ENCODE data around the gene MAP4K4.
A peak's percentile ranks its signal among the peaks of the same experiment; 100 is the strongest.

The MAP4K4 gene

GRCh38 chr2:101793277-101793969 lies 95.9 kb downstream of the MAP4K4 start:
- DNase-seq (ENCODE audit: low spot score) = peak; percentile 84

- no peak for DNase-seq (ENCODE audit: low spot score)
Observed at GRCh38 chr2:101794141-101794540, 96.6 kb downstream of the MAP4K4 start.

- no peak for DNase-seq (ENCODE audit: low spot score)
Observed at GRCh38 chr2:101795033-101795432, 97.5 kb downstream of the MAP4K4 start.

GRCh38 chr2:101796825-101797600 lies 99.5 kb downstream of the MAP4K4 start:
- DNase-seq (ENCODE audit: low spot score) = no peak

GRCh38 chr2:101801496-101801895 lies 104.0 kb downstream of the MAP4K4 start:
- no peak for DNase-seq (ENCODE audit: low spot score)

GRCh38 chr2:101802329-101802728 lies 104.8 kb downstream of the MAP4K4 start:
- DNase-seq (ENCODE audit: low spot score) = no peak

GRCh38 chr2:101803128-101803527 lies 105.6 kb downstream of the MAP4K4 start:
- DNase-seq (ENCODE audit: low spot score) = no peak

- no peak for DNase-seq (ENCODE audit: low spot score)
Observed at GRCh38 chr2:101803945-101804696, 106.6 kb downstream of the MAP4K4 start.

- DNase-seq (ENCODE audit: low spot score) = no peak
Observed at GRCh38 chr2:101805152-101806088, 107.9 kb downstream of the MAP4K4 start.

- no peak for DNase-seq (ENCODE audit: low spot score)
Observed at GRCh38 chr2:101806123-101806522, 108.6 kb downstream of the MAP4K4 start.

GRCh38 chr2:101806701-101807100 lies 109.2 kb downstream of the MAP4K4 start:
- DNase-seq (ENCODE audit: low spot score) = no peak

GRCh38 chr2:101807242-101807641 lies 109.7 kb downstream of the MAP4K4 start:
- DNase-seq (ENCODE audit: low spot score) = no peak

GRCh38 chr2:101808006-101808562 lies 110.6 kb downstream of the MAP4K4 start:
- DNase-seq (ENCODE audit: low spot score) = no peak

GRCh38 chr2:101809698-101810097 lies 112.2 kb downstream of the MAP4K4 start:
- DNase-seq (ENCODE audit: low spot score) = no peak

GRCh38 chr2:101811226-101812015 lies 113.9 kb downstream of the MAP4K4 start:
- peak; percentile 91 for DNase-seq (ENCODE audit: low spot score)

- no peak for DNase-seq (ENCODE audit: low spot score)
Observed at GRCh38 chr2:101812226-101812625, 114.7 kb downstream of the MAP4K4 start.

GRCh38 chr2:101814752-101815151 lies 117.2 kb downstream of the MAP4K4 start:
- no peak for DNase-seq (ENCODE audit: low spot score)

- DNase-seq (ENCODE audit: low spot score) = no peak
Observed at GRCh38 chr2:101815154-101815553, 117.6 kb downstream of the MAP4K4 start.

GRCh38 chr2:101815739-101816391 lies 118.4 kb downstream of the MAP4K4 start:
- no peak for DNase-seq (ENCODE audit: low spot score)

GRCh38 chr2:101816598-101816997 lies 119.1 kb downstream of the MAP4K4 start:
- DNase-seq (ENCODE audit: low spot score) = no peak

Data from cerebellar cortex (tissue), 1 donor.